Measurements from ENCODE around the gene SPATA16.

- TF ChIP-seq CTCF (IDR thresholded peaks at IDR 0.05; ENCODE audit: extremely low read depth in 1 of 2, insufficient read depth in 1 of 2, low read depth in 1 of 2, low read length in 2 of 2) (no peak), POLR2A (IDR thresholded peaks at IDR 0.05; ENCODE audit: low read depth, low read length) (no peak), MYC (IDR thresholded peaks at IDR 0.05; ENCODE audit: low read depth, low read length) (no peak), MAX (IDR thresholded peaks at IDR 0.05; ENCODE audit: insufficient read depth, insufficient read length) (no peak), EZH2 (IDR thresholded peaks at IDR 0.05; ENCODE audit: borderline replicate concordance, low read depth, low read length, severe bottlenecking) (no peak), POLR2AphosphoS5 (IDR thresholded peaks at IDR 0.05; ENCODE audit: insufficient read depth, low read depth, low read length) (no peak), JUN (IDR thresholded peaks at IDR 0.05; ENCODE audit: borderline replicate concordance, insufficient read depth, insufficient read length, low read depth) (no peak), GATA2 (IDR thresholded peaks at IDR 0.05; ENCODE audit: insufficient read depth, insufficient read length, low read depth, low read length) (no peak), FOS (IDR thresholded peaks at IDR 0.05; ENCODE audit: borderline replicate concordance, insufficient read depth, low read length) (no peak)
Measured at GRCh38 chr3:172929451-172929850, 211.6 kb downstream of the SPATA16 start.
